K562 (cell line): ENCODE results near the gene TENM3. TPM values are rescaled to one million over a fixed set of nuclear protein-coding genes. Genes with fewer than 3 reads are reported as not detected.

Experiments
- ATAC-seq: fragments of 200-7000 bp; cut with Tn5 transposase; 3 replicates; pipeline ENCODE4 v1.9.1; 2020; ENCODE audit warnings: moderate library complexity
- BruUV-seq: library from RNA; stranded (reverse); fragments of 400-500 nt; replicated peaks from 2 replicates; lab custom pipeline; 2021; lab: Mats Ljungman, UMichigan
- CTCF ChIA-PET: fragments of 300-600 bp; formaldehyde crosslinking; extraction: SDS; loops from one replicate; lab custom pipeline; 2021; ENCODE audit warnings: low intra/inter-chr PET ratio; lab: Yijun Ruan, JAX
- POLR2A ChIA-PET: fragments of 300-600, 350-650 bp; sonication (Branson Sonifier 250); formaldehyde crosslinking; extraction: SDS; loops from one replicate; lab custom pipeline; 2021; ENCODE audit warnings: antibody characterized with exemption, inconsistent platforms; lab: Yijun Ruan, JAX
- DNase-seq, 4 experiments: peaks; one replicate each; pipeline versions ENCODE4 v3.0.0 to v3.0.0-alpha.2; 2011 to 2018; ENCODE audit warnings: low spot score in 3 of 4, mixed read lengths in 3 of 4; ENCODE audit errors: extremely low read depth in 1 of 4
- FAIRE-seq: peaks from 2 replicates; lab custom pipeline; 2011; peaks lifted over from hg19 to GRCh38; lab: Jason Lieb, UNC
- H2AFZ ChIP-seq: 2 replicates; pipeline ENCODE4 v1.6.0; 2011; ENCODE audit warnings: low read depth, low read length, control low read depth, inconsistent platforms
- H3K27ac ChIP-seq: fragments of 200-600 bp; 3 replicates; pipeline ENCODE4 v1.8.0; 2011; ENCODE audit warnings: low read depth, mild to moderate bottlenecking, control low read depth, inconsistent platforms, low read length, moderate library complexity, mixed read lengths; ENCODE audit errors: extremely low read depth
- H3K27me3 ChIP-seq, 2 experiments: fragments of 300-600 bp in 1 of 2; 2 replicates in 1 of 2; 3 replicates in 1 of 2; pipeline versions ENCODE4 v1.6.0 to v1.8.0; 2011; ENCODE audit warnings: inconsistent platforms in 2 of 2, low read length in 2 of 2, mild to moderate bottlenecking in 1 of 2, mixed read lengths in 1 of 2, moderate library complexity in 1 of 2; ENCODE audit not compliant: control insufficient read depth in 2 of 2, insufficient read depth in 2 of 2
- H3K36me3 ChIP-seq: fragments of 300-600 bp; 3 replicates; pipeline ENCODE4 v1.8.0; 2011; ENCODE audit warnings: mild to moderate bottlenecking, low read length, inconsistent platforms; ENCODE audit not compliant: control insufficient read depth, insufficient read depth
- H3K4me1 ChIP-seq, 2 experiments: fragments of 200-600 bp in 1 of 2; replicated peaks in 1 of 2; 2 replicates in 1 of 2; 3 replicates in 1 of 2; pipeline versions ENCODE4 v1.5.1 to v1.8.0; 2011; ENCODE audit warnings: inconsistent platforms in 2 of 2, low read length in 2 of 2, mild to moderate bottlenecking in 1 of 2, mixed read lengths in 1 of 2, moderate library complexity in 1 of 2; ENCODE audit not compliant: control insufficient read depth in 2 of 2, insufficient read depth in 2 of 2
- H3K4me2 ChIP-seq: 2 replicates; pipeline ENCODE4 v1.6.1; 2011; ENCODE audit warnings: low read length, control low read depth, inconsistent platforms, mixed read lengths; ENCODE audit not compliant: insufficient read depth
- H3K4me3 ChIP-seq: fragments of 200-600 bp; sonication (generic), shearing (Covaris generic); 2 replicates; pipeline ENCODE4 v1.5.1; 2016; ENCODE audit warnings: control low read depth, inconsistent platforms
- H3K79me2 ChIP-seq: fragments of 200-600 bp; 3 replicates; pipeline ENCODE4 v1.8.0; 2011; ENCODE audit warnings: low read length, inconsistent platforms; ENCODE audit not compliant: control insufficient read depth, insufficient read depth
- H3K9ac ChIP-seq, 2 experiments: 2 replicates each; pipeline versions ENCODE4 v1.6.0 to v1.6.1; 2011; ENCODE audit warnings: low read depth in 2 of 2, low read length in 2 of 2, control low read depth in 1 of 2, inconsistent platforms in 1 of 2, mild to moderate bottlenecking in 1 of 2, mixed read lengths in 1 of 2; ENCODE audit not compliant: insufficient read depth in 1 of 2
- H3K9me1 ChIP-seq: one replicate; pipeline ENCODE4 v1.6.0; 2011; ENCODE audit warnings: inconsistent platforms, mild to moderate bottlenecking, low read length, moderate library complexity; ENCODE audit not compliant: control insufficient read depth, insufficient read depth
- H3K9me3 ChIP-seq: replicated peaks from 2 replicates; pipeline ENCODE4 v1.5.1; 2011; ENCODE audit warnings: low read depth, low read length, inconsistent platforms; ENCODE audit not compliant: control insufficient read depth, insufficient read depth
- H4K20me1 ChIP-seq: replicated peaks from 2 replicates; pipeline ENCODE4 v1.6.1; 2011; ENCODE audit warnings: low read length, inconsistent platforms, mixed read lengths; ENCODE audit not compliant: control insufficient read depth, insufficient read depth
- IFI16 ChIP-seq: fragments of 250-450 bp; sonication (Bioruptor Pico); IDR thresholded peaks from 2 replicates; pipeline ENCODE4 v2.1.2; 2022; ENCODE audit warnings: mild to moderate bottlenecking, inconsistent platforms
- NKRF ChIP-seq: fragments of 450-650 bp; IDR thresholded peaks from 2 replicates; pipeline ENCODE4 v1.6.1; 2016; ENCODE audit warnings: borderline replicate concordance
- SRF ChIP-seq, 2 experiments: fragments of 250-450, 450-650 bp in 1 of 2; sonication (Bioruptor Pico) in 1 of 2; sonication (generic) in 1 of 2; formaldehyde crosslinking; IDR thresholded peaks; 2 replicates each; pipeline versions ENCODE4 v1.5.0 to v1.5.1; 2020 to 2022; ENCODE audit warnings: mild to moderate bottlenecking in 1 of 2, missing genetic modification reagents in 1 of 2
- THRB ChIP-seq: fragments of 450-650 bp; formaldehyde crosslinking; conservative IDR thresholded peaks from 2 replicates; pipeline ENCODE4 v1.4.0; 2022; ENCODE audit warnings: mild to moderate bottlenecking, missing genetic modification characterization
- USF2 ChIP-seq: sonication (generic); formaldehyde crosslinking; IDR thresholded peaks from 2 replicates; pipeline ENCODE4 v1.5.0; 2020; ENCODE audit warnings: missing genetic modification reagents
- WGBS: fragments of 100-300 bp; shearing (Covaris generic); methylation state at CpG from one replicate; pipeline ENCODE4 v1.1.6; 2016; ENCODE audit warnings: low coverage, mixed read lengths; ENCODE audit not compliant: insufficient coverage; ENCODE audit errors: missing lambda C conversion rate; 5-methylcytosine and 5-hydroxymethylcytosine counted together
- in situ Hi-C: fragments of 300-500 bp; cut with MboI; formaldehyde crosslinking; loops from 4 replicates; pipeline ENCODE4 v1.15.0; 2018; ENCODE audit warnings: inconsistent platforms, mixed read lengths
- intact Hi-C: fragments of 100-400 bp; cut with micrococcal nuclease; formaldehyde crosslinking; loops from 2 replicates; pipeline ENCODE4 v1.14.2; 2022
- polyA plus RNA-seq, 8 experiments: library from polyadenylated mRNA; depleted of rRNA in 4 of 8; stranded (reverse) in 5 of 8; unstranded in 3 of 8; fragments of >200 nt; fragmentation: Nextera tagmentation in 2 of 8; fragmentation: Illumina TruSeq in 1 of 8; extraction: Ambion mirVana in 2 of 8; extraction: Trizol in 1 of 8; gene quantifications; 2 replicates each; pipeline versions ENCODE4 v1.2.1 to v1.2.3, GENCODE V29; 2011 to 2014; ENCODE audit warnings: inconsistent platforms in 1 of 8, missing spikeins in 1 of 8
- total RNA-seq, 7 experiments: library from RNA; depleted of rRNA in 6 of 7; stranded (reverse); fragments of >200 nt in 6 of 7; fragmentation: Illumina TruSeq in 2 of 7; extraction: Trizol in 2 of 7; gene quantifications; 2 replicates each; pipeline versions ENCODE4 v1.2.1 to v1.2.3, GENCODE V29; 2011 to 2021; ENCODE audit warnings: low replicate concordance in 1 of 7

The TENM3 gene
- total and polyA plus RNA-seq, 9 of the 15 experiments (the other 6 are each of a cell fraction or from before 2014, with no cell fraction given) = 0.01 to 0.02 TPM; not detected in 7

GRCh38 chr4:182307746-182308145, 64.5 kb downstream of the TENM3 start:
- no TSS peak for BruUV-seq
- no peak for FAIRE-seq
- Histone ChIP-seq H3K4me2 (no peak overlapping the region), H2AFZ (no peak overlapping the region), H3K4me1 (no peaks in the 10 kb centered on the region), H3K4me3 (no peak overlapping the region), H3K9me1 (no peaks in the 10 kb centered on the region), H3K36me3 (no peaks in the 10 kb centered on the region), H3K79me2 (no peaks in the 10 kb centered on the region), H4K20me1 (no peaks in the 10 kb centered on the region), H3K9me3 (no peaks in the 10 kb centered on the region), H3K27me3 (no peaks in the 10 kb centered on the region), H3K9ac (no peak overlapping the region)
- in situ Hi-C loops = no loop called here
- WGBS = 0% methylated on average over 2 of the region's 2 CpGs
- intact Hi-C loops = no loop called here
- ATAC-seq = no peak
- no peak for DNase-seq
- TF ChIP-seq USF2 = no peak
- TF ChIP-seq NKRF = no peak
- TF ChIP-seq THRB (CRISPR knock-in tag) = no peak
- no peak for TF ChIP-seq IFI16 (CRISPR knock-in tag)
- TF ChIP-seq SRF (CRISPR knock-in tag; IDR thresholded peaks at IDR 0.05) = no peak
- TF ChIP-seq, all 486 proteins: peak for 0
- H3K27ac ChIP-seq = no peak overlapping the region
- ChIA-PET CTCF (no interaction called here), POLR2A (no interaction called here)
